ENCODE data around the gene CCDC102B. TPM values are rescaled to one million over a fixed set of nuclear protein-coding genes. Genes with fewer than 3 reads are reported as not detected.

The CCDC102B gene
- total and polyA plus RNA-seq, 2 donors (not counting 1 experiment from before 2014, with no cell fraction given), result 3.9 to 4.0 TPM

DNA sequence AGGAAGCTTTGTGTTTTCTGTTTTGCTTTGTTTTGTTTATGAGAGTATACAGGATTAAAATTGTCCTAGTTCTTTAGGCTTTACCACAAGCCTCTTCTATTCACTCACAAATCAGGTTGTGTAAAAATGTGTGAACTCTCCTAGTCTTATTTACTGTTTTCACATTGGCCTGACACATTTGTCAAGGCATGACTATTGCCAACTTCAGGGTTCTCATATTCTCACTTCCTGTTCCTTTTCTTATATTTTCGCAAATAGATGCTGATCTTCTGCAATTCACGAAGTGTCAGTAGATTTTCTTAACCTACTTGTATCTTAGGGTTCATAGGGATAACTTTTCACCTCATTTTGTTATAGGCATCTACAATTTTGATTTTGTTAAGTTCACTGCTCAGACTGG is 67.1 kb downstream of the CCDC102B start:
- WGBS (ENCODE audit: insufficient coverage), result no CpG with 5 or more reads among the region's 2 CpGs
- intact Hi-C loops (cut with micrococcal nuclease), result no loop called here
- ChIA-PET CTCF (no interaction called here), POLR2A (no interaction called here)
- Mint-ChIP-seq H3K9me3 (ENCODE audit: insufficient read depth) (peaks cover 2% of the 10 kb centered on the region), H3K4me1 (no peaks in the 10 kb centered on the region), H3K27me3 (no peaks in the 10 kb centered on the region), H3K27ac (no peak overlapping the region), H3K4me3 (no peak overlapping the region)
- Histone ChIP-seq H3K9ac (ENCODE audit: low read length) (no peak overlapping the region), H3K79me2 (ENCODE audit: control insufficient read depth, insufficient read depth, low read length) (no peaks in the 10 kb centered on the region), H2AFZ (ENCODE audit: insufficient read depth, low read depth, low read length, poor library complexity, severe bottlenecking) (no peak overlapping the region), H3K4me3 (ENCODE audit: control extremely low read depth in 1 of 5, extremely low read depth in 1 of 5, insufficient read depth in 1 of 5, low read depth in 2 of 5, low read length in 4 of 5) (no peak overlapping the region), H4K20me1 (ENCODE audit: control insufficient read depth, insufficient read depth, low read length, poor library complexity, severe bottlenecking) (no peaks in the 10 kb centered on the region), H3K27ac (ENCODE audit: low read length in 2 of 2) (no peak overlapping the region), H3K9me3 (ENCODE audit: control extremely low read depth in 1 of 3, control insufficient read depth in 2 of 3, insufficient read depth in 1 of 3, low read length in 2 of 3) (no peaks in the 10 kb centered on the region), H3K27me3 (replicated peaks in 1 of 4; ENCODE audit: control extremely low read depth in 1 of 4, control insufficient read depth in 3 of 4, insufficient read depth in 4 of 4, low read length in 3 of 4) (no peaks in the 10 kb centered on the region), H3K4me2 (replicated peaks; ENCODE audit: low read depth, low read length, poor library complexity, severe bottlenecking) (no peak overlapping the region), H3K4me1 (ENCODE audit: control insufficient read depth in 2 of 2, insufficient read depth in 2 of 2, low read length in 2 of 2) (no peaks in the 10 kb centered on the region), H3K36me3 (replicated peaks in 1 of 2; ENCODE audit: control extremely low read depth in 1 of 2, control insufficient read depth in 1 of 2, extremely low read depth in 1 of 2, insufficient read depth in 2 of 2, low read length in 1 of 2) (no peaks in the 10 kb centered on the region)
- TF ChIP-seq EZH2 (IDR thresholded peaks at IDR 0.05; ENCODE audit: borderline replicate concordance, insufficient read depth, low read depth, low read length, poor library complexity, severe bottlenecking), result no peak
- TF ChIP-seq, protein P1, sequence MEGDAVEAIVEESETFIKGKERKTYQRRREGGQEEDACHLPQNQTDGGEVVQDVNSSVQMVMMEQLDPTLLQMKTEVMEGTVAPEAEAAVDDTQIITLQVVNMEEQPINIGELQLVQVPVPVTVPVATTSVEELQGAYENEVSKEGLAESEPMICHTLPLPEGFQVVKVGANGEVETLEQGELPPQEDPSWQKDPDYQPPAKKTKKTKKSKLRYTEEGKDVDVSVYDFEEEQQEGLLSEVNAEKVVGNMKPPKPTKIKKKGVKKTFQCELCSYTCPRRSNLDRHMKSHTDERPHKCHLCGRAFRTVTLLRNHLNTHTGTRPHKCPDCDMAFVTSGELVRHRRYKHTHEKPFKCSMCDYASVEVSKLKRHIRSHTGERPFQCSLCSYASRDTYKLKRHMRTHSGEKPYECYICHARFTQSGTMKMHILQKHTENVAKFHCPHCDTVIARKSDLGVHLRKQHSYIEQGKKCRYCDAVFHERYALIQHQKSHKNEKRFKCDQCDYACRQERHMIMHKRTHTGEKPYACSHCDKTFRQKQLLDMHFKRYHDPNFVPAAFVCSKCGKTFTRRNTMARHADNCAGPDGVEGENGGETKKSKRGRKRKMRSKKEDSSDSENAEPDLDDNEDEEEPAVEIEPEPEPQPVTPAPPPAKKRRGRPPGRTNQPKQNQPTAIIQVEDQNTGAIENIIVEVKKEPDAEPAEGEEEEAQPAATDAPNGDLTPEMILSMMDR (IDR thresholded peaks at IDR 0.05), result no peak
- DNase-seq, result no peak
- ATAC-seq (ENCODE audit: low read depth), result no peak

DNA sequence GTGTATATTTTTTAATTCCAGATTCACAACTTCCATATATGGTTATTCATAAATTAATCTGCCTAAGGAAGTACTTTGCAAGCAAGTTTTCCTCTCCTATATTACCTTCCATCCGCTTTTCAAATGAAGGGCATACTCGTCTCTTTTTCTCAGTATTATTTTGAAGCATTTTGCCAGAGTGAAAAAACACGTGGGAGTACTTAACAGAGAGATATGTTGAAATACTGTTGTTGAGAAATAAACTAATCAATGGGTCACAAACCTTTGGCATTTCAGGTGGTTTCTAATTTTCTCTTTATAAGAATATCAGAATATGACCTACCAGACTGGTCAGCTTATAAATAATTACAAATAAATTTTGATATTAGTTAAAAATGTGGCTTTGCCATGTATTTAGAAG is 67.6 kb downstream of the CCDC102B start:
- H3K79me2 ChIP-seq (ENCODE audit: control insufficient read depth, insufficient read depth, low read length), result no peaks in the 10 kb centered on the region
- no peaks in the 10 kb centered on the region for H3K4me1 ChIP-seq (ENCODE audit: control insufficient read depth in 2 of 2, insufficient read depth in 2 of 2, low read length in 2 of 2)
- H3K9me3 ChIP-seq (ENCODE audit: control extremely low read depth in 1 of 3, control insufficient read depth in 2 of 3, insufficient read depth in 1 of 3, low read length in 2 of 3), result no peaks in the 10 kb centered on the region
- Mint-ChIP-seq H3K9me3 (ENCODE audit: insufficient read depth) (peaks cover 2% of the 10 kb centered on the region), H3K27me3 (no peaks in the 10 kb centered on the region), H3K4me1 (no peaks in the 10 kb centered on the region), H3K4me3 (no peak overlapping the region), H3K27ac (no peak overlapping the region)
- no peaks in the 10 kb centered on the region for H3K36me3 ChIP-seq (replicated peaks in 1 of 2; ENCODE audit: control extremely low read depth in 1 of 2, control insufficient read depth in 1 of 2, extremely low read depth in 1 of 2, insufficient read depth in 2 of 2, low read length in 1 of 2)
- ChIA-PET CTCF (no interaction called here), POLR2A (no interaction called here)
- no peak overlapping the region for H3K9ac ChIP-seq (ENCODE audit: low read length)
- H4K20me1 ChIP-seq (ENCODE audit: control insufficient read depth, insufficient read depth, low read length, poor library complexity, severe bottlenecking), result no peaks in the 10 kb centered on the region
- H3K27me3 ChIP-seq (replicated peaks in 1 of 4; ENCODE audit: control extremely low read depth in 1 of 4, control insufficient read depth in 3 of 4, insufficient read depth in 4 of 4, low read length in 3 of 4), result no peaks in the 10 kb centered on the region
- no CpG with 5 or more reads among the region's 3 CpGs for WGBS (ENCODE audit: insufficient coverage)
- intact Hi-C loops (cut with micrococcal nuclease), result no loop called here
- H3K4me2 ChIP-seq (replicated peaks; ENCODE audit: low read depth, low read length, poor library complexity, severe bottlenecking), result no peak overlapping the region
- H3K4me3 ChIP-seq (ENCODE audit: control extremely low read depth in 1 of 5, extremely low read depth in 1 of 5, insufficient read depth in 1 of 5, low read depth in 2 of 5, low read length in 4 of 5), result no peak overlapping the region
- H2AFZ ChIP-seq (ENCODE audit: insufficient read depth, low read depth, low read length, poor library complexity, severe bottlenecking), result no peak overlapping the region
- TF ChIP-seq, protein P1 (IDR thresholded peaks at IDR 0.05), result no peak
- TF ChIP-seq EZH2 (IDR thresholded peaks at IDR 0.05; ENCODE audit: borderline replicate concordance, insufficient read depth, low read depth, low read length, poor library complexity, severe bottlenecking), result no peak
- H3K27ac ChIP-seq (ENCODE audit: low read length in 2 of 2), result no peak overlapping the region
- DNase-seq, result no peak
- ATAC-seq (ENCODE audit: low read depth), result no peak
